ENCODE results near the gene CCDC175.

DNA sequence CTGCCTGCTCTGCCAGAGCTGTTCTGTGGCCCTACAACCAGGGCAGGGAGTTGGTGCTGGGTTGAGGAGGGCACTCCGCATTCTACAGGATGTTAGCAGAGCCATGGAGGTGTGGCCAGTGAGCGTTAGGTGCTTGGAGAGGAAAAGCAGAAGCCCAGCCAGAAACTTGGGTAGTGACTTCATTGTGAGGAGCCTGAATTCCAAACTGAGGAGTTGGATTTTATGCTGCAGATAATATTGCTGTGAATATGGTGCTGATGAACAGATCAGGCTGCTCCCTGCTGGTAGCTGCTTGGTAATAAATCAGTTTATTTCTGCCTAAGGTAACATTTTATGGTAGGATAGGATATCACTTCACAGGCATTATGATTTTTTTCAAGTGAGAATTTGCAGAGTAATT is 7.1 kb upstream of the CCDC175 start:
- TF ChIP-seq, protein P1, sequence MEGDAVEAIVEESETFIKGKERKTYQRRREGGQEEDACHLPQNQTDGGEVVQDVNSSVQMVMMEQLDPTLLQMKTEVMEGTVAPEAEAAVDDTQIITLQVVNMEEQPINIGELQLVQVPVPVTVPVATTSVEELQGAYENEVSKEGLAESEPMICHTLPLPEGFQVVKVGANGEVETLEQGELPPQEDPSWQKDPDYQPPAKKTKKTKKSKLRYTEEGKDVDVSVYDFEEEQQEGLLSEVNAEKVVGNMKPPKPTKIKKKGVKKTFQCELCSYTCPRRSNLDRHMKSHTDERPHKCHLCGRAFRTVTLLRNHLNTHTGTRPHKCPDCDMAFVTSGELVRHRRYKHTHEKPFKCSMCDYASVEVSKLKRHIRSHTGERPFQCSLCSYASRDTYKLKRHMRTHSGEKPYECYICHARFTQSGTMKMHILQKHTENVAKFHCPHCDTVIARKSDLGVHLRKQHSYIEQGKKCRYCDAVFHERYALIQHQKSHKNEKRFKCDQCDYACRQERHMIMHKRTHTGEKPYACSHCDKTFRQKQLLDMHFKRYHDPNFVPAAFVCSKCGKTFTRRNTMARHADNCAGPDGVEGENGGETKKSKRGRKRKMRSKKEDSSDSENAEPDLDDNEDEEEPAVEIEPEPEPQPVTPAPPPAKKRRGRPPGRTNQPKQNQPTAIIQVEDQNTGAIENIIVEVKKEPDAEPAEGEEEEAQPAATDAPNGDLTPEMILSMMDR (conservative IDR thresholded peaks at IDR 0.05) = no peak
- TF ChIP-seq EZH2 (IDR thresholded peaks at IDR 0.05; ENCODE audit: low read depth) = no peak
